SH-SY5Y (cell line): ENCODE measurements around the gene ODAPH.

ENCODE experiments used
- GATA2 ChIP-seq: IDR thresholded peaks from 2 replicates; pipeline ENCODE4 v1.6.1; 2011; ENCODE audit warnings: mild to moderate bottlenecking, low read depth, low read length
- GATA3 ChIP-seq: IDR thresholded peaks from 2 replicates; pipeline ENCODE4 v1.6.1; 2011; ENCODE audit warnings: low read depth, mild to moderate bottlenecking, low read length, moderate library complexity

ODAPH gene

DNA sequence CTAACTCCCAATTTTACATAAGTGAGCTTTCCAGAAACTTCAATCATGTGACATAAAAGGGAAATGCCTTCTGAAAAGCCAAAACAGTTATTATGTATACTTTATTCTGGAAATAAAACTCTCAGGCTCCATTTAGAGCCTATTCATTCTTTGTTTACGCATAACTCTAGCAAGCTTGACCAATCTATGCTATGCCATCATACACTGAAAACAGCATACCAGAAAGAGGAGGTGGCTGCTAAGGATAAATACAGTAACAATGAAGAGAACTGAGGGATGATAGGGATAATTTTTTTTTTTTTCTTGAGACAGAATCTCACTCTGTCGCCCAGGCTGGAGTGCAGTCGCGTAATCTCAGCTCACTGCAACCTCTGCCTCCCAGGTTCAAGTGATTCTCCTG is 50.1 kb downstream of the ODAPH start:
- TF ChIP-seq GATA3 (no peak), GATA2 (no peak)

DNA sequence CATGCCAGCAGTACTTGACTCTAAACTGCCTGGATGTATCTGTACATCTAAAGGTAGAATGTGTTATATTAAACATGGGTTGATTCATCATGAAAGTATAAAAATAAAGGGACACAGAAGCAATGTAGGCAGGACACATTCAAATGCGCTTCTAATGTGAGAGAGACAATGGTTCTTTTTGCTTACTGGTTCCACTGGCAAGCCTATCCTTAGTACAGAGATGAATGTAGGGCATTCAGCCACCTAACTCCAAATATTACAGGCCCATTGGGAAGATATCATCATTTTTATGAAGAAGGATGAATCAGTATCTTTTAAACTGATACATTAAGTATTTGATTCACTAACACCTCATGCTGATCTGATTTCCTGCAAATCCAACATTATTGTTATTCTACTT is 56.4 kb downstream of the ODAPH start:
- TF ChIP-seq GATA2, result no peak
- TF ChIP-seq GATA3, result no peak
